HG02798 (cell line): Measurements from ENCODE around the gene AACS.
"Not testable (repeated sequence)": the region's sequence is repeated elsewhere in the genome, so short reads cannot be mapped to it uniquely, and the experiment has no call there.

Source experiments
- ATAC-seq: cut with Tn5 transposase; IDR thresholded peaks from one replicate; pipeline ENCODE4 v1.9.1; 2021; ENCODE audit warnings: mild to moderate bottlenecking; ENCODE audit not compliant: unreplicated experiment, poor library complexity

AACS gene, protein sequence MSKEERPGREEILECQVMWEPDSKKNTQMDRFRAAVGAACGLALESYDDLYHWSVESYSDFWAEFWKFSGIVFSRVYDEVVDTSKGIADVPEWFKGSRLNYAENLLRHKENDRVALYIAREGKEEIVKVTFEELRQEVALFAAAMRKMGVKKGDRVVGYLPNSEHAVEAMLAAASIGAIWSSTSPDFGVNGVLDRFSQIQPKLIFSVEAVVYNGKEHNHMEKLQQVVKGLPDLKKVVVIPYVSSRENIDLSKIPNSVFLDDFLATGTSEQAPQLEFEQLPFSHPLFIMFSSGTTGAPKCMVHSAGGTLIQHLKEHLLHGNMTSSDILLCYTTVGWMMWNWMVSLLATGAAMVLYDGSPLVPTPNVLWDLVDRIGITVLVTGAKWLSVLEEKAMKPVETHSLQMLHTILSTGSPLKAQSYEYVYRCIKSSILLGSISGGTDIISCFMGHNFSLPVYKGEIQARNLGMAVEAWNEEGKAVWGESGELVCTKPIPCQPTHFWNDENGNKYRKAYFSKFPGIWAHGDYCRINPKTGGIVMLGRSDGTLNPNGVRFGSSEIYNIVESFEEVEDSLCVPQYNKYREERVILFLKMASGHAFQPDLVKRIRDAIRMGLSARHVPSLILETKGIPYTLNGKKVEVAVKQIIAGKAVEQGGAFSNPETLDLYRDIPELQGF

DNA sequence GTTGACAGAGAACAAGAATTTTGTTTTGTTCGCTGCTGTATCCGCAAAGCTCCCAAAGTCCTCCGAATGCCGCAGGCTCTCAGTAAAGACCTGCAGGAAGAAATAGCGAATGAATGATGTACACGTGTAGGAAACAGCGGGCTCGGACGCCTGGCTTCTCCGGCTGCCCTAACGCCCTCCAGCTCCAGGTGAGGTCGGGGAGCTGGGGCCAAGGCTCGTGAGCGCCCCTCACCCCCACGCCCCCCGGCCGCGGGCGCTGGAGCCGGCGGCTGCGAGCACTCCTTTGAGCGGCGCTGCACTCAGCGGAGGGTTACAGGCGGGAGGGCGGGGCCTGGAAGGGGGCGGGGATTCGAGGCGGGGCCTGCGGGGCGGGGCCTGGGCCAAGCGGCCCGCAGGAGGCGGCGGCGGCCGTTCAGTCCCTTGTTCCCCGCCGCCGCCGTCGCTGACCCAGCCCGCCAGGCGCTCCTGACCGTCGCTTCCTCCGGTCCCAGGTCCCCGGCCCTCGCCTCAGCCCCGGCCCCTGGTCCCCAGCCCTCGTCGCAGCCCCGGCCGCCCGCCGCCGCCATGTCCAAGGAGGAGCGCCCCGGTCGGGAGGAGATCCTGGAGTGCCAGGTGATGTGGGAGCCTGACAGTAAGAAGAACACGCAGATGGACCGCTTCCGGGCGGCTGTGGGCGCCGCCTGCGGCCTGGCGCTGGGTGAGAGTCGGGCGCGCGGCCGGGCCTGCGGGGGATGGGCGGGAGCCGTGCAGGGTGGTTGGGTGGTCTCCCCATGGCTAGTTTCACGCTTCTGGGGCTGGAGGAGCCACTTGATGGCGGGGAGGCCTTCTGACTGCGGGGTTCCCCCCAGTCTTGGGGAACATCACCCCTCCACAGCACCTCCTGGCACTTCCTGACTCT is at the start of gene AACS:
AACS (plus strand) TSS at position 415 of the 898 bp plus-strand sequence; CDS start at position 565, 150 bp downstream.
- peak; percentile 88 for ATAC-seq

DNA sequence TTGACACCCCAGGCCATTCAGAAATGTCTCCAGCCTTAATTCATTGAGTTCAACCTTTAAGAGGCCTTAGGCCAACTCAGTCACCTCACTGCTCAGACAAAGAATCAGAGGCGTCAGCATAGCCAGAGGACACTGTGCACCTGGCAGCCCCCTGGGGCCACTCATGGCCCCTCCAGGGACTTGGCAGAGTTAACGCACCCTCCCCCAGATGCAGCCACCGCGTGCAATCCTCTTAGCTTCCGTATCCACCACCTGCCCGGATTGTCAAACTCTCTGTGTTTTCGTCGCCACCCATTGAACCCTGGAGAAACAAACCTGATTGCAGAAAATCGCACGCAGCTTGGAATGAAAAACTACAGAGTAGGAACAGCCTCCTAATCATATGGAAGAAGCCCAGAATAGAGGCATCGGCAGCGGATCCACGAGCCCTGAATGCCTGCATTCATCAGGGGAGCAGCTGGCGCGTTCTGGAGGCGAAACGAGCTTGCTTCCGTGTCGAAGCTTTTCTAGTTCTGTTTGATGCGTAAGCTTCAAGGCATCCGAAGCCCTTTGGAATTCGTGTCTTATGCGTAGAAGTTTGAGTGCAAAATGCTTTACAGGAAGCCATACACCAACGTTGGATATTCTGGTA is 49.4 kb upstream of the AACS start:
- no peak for ATAC-seq

DNA sequence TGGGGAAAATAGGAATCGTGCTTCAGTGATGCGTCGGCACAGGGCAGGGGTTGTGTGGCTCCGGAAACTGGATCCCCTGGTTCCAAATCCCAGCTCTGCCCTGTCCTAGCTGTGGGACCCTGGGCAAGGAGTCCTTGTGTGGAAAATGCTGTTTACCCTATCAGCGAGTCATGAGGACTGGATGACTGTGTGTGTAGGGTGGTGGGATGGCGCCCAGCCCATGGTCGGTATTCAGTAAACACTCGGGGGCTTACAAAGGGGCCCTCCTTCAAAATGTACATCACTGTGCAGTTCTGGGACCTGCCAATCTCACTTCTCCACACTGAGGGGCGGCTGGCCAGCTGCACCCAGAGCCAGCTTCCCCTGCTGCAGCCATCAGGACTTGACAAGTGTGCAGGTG is 47.4 kb upstream of the AACS start:
- no peak for ATAC-seq

DNA sequence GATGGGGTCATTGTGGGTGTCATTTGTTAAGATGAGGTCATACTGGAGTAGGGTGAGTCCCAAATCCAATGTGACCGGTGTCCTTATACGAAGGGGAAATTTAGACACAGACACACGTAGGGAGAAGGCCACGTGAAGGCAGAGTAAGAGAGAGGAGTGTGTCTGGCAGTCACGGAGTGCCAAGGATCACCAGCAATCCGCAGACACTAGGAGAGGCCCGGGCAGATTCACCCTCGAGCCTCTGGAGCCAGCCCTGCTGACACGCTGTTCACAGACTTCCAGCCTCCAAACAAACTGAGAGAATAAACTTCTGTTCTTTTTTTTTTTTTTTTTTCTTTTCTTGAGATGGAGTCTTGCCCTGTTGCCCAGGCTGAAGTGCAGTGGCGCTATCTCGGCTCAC is 46.9 kb upstream of the AACS start:
- ATAC-seq, result no peak

DNA sequence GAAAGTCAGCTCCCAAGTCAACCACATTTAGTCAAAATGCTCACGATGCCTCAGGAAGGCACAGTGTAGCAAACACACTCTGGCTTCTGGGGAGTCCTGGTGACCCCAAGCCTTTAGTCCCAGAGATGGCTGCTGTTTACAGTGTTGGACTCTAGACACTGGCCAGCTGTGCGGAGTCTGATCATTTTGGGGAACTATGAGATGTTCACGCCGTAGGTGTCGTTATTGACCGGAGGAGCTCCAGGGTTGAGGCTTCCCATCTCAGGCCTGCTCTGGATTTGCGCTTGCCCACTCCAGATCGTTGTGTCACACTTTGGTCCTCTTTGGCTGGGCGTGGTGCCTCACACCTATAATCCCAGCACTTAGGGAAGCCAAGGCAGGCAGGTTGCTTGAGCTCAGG is 44.1 kb upstream of the AACS start:
- no peak for ATAC-seq

DNA sequence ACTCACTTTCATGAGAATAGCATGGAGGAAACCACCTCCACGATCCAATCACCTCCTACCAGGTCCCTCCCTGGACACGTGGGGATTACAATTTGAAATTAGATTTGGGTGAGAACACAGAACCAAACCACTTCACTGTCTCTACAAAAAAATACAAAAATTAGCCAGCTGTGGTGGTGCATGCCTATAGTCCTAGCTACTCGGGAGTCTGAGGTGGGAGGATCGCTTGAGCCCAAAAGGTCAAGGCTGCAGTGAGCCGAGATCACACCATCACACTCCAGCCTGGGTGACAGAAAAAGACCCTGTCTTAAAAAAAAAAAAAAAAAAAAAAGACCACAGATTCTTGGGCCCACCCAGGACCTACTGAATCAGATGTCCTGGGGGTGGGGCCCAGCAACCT is 43.5 kb upstream of the AACS start:
- ATAC-seq, result no peak

DNA sequence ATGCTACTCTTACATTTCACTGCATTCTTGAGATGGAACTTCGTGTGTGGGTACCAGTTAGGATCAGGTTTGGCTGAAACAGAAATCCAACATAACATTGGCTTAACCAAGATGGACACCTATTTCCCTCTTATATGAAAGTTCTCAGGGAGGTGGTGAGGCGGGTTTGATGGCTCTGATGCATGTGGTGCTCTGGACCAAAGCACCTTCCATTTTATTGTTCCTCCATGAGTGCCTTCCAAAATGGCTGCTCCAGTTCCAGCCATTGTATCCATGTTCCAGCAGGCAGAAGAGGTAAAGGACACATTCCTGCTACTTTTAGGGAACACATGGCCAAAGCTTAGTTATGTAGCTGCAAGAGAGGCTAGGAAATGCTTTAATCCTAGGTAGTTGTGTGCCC is 42.2 kb upstream of the AACS start:
- no peak for ATAC-seq

DNA sequence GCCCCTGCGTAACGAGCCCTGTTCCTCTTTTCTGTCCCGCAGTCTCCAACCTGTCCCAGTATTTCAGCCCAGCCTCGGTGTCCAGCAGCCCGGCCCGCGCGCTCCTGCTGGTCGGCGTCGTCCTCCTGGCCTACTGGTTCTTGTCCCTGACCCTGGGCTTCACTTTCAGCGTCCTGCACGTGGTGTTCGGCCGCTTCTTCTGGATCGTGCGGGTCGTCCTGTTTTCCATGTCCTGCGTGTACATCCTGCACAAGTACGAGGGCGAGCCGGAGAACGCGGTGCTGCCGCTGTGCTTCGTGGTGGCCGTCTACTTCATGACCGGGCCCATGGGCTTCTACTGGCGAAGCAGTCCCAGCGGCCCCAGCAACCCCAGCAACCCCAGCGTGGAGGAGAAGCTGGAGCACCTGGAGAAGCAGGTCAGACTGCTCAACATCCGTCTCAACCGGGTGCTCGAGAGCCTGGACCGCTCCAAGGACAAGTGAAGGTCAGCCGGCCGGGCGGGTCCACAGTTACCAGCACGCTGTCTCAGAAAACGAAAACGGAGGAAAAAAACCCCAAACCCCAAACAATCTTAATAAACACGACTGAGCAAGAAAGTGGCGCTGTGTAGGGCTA is 40.2 kb upstream of the AACS start:
- ATAC-seq, result no peak

DNA sequence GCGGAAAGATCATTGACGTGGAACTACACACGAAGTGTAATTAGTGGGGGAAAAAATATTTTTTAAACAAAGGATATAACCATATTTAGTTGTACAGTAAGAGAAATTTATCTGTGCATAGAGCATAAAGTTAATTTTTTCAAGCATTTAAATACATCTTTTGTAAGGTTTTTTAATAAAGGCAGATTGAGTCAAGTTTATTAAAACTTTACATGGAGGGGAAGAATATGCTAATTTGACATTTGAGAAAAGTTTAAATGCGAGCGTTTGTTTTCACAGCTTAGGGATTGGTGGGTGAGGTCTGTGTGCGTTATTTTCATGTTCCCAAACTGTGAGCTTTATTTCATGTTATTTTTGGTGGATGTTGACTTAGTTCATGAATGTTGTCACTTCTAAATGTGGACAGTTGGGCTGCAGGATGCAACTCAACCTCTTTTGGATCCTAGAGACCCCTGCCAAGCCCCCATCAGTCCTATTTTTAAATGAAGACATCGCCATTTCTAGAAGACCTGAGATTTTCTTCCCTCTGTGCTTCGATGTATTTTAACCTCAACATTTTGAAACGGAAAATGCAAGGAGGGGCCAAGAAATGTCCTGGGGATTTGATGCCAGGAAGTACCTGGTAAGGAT is 39.5 kb upstream of the AACS start:
- ATAC-seq, result no peak

DNA sequence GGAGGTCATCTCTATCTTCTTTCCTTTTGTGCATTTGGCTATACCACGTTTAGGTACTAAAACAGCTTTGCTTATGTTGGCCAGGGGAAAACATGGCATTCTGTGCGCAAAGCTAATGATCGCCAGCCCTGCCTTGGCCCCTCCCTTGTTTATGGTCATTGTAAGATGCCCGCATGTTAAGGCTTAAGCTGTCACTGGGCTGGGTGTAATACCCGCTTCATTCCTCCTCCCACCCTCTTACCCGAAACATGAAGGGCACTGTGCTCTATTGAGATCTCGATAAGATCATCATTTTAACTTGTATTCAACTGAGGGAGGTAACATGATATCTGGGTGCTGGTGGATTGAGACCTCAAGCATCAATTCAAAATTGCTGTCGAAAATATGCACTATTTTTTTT is 37.1 kb upstream of the AACS start:
- no peak for ATAC-seq

DNA sequence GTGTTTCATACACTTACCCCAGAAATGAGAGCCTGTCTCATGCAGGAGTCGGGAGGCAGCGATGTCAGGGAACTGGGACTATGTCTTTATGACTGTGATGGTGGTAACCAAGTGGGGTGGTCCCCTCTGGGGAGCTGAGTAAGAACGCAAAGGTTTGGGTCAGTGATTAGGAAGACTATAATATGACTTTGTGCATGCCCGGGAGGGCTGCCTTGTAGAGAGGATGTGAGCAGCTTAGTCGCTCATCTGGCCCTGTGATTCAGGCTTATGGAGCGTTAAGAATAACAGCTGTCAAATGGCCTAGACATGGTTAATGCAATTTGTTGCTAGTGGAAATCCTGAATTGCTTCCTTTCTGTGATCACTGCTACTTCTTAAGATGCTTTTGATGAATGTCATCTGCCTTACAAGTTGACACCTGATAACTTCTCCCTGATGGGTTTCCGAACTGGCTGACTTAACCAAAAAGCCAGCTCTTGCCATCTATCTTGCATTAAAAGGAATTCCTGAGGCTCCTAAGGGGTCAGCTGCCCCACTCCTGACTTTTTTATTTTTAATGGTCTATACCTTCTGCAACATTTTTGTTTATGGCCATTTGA is 35.4 kb upstream of the AACS start:
- ATAC-seq, result no peak

DNA sequence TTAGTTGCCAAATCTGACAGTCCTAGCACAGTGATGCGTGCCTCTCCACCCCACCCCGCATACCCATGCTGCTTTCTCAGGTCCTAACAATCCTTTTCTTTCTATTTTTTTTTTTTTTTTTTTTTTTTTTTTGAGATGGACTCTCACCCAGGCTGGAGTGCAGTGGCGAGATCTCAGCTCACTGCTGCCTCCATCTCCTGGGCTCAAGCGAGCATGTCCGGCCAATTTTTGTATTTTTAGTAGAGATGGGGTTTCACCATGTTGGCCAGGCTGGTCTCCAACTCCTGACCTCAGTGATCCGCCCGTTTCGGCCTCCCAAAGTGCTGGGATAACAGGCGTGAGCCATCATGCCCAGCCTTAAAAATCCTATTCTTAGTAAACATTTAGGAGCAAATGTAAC is 33.8 kb upstream of the AACS start:
- not testable (repeated sequence) for ATAC-seq

DNA sequence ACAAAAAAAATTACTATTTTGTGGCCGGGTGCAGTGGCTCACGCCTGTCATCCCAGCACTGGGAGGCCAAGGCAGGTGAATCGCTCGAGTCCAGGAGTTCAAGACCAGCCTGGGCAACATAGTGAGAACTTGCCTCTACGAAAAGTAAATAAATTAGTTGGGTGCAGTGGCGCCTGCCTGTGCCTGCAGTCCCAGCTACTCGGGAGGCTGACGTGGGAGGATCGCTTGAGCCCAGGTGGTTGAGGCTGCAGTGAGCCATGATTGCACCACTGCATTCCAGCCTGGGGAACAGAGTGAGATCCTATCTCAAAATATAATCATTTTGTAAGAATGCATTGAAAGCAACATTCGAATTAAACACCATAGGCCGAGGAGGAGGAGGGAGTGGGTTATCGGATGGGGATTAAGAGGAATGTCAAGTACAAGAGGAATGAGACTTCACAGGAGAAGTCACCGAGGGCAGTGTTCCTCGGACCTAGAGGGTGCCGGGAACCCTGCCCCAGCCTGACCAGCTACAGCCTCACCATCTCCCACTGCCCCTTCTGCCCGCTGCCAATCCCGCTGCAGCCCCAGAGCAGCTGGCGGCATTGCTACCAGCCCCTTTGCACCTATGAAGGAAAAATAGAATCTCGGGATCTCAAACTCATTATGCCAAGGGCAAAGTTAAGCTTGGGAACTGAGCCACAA is 32.6 kb upstream of the AACS start:
- ATAC-seq, result no peak

DNA sequence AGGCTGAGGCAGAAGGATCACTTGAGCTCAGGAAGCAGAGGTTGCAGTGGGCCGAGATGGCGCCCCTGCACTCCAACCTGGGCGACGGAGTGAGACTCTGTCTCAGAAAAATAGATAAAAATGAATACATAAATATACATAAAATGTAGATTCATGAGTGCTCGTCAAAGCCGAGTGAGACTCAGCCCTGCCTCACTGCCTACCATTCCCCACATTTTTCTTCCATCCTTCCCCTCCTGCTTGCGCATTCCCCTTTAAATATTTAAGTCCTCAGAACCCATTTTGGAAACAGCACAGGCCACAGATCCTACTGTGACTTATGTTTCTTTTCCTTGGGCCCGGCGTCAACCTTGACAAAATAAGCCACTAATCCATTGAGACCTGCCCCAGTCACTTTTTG is 31.9 kb upstream of the AACS start:
- no peak for ATAC-seq

DNA sequence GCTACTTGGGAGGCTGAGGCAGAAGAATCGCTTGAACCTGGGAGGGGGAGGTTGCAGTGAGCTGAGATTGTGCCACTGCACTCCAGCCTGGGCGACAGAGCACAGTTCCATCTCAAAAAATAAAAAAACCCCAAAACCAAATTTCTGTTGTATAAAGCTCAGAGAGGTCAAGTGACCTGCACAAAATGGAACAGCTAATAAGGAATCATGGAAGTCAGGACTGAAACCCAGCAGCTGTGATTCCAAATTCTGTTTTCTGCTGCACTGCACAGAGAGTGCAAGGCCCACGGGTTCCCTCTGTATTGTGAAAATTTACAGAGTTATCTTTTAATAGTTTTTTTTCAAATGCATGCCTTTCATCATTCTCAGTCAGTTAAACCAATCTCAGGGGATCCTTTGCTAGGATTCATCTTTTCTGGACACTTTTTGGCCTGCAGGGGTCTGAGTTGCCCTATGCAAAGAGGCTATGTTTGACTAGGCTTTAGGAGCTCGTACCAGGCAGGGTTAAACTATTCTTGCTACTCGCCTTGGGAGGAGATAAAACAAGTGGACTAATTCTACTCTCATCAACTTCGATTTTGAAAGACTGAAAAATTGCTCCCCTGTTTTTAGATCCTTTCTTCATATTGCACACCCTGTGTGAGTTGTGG is 26.1 kb upstream of the AACS start:
- no peak for ATAC-seq

DNA sequence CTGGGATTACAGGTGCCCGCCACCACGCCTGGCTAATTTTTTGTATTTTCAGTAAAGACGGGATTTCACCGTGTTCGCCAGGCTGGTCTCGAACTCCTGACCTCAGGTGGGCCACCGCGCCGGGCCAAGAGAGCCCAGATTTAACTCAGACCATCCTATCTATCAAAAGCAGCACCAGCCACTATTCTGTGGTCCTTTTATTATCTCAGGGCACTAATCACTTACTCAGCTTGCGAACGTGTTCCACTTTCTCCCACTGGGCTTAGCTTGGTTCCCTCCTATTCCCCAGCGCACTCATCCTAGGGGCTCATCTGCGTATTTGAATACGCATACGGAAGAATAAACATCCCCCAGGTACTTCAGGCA is 16.2 kb upstream of the AACS start:
- no peak for ATAC-seq

DNA sequence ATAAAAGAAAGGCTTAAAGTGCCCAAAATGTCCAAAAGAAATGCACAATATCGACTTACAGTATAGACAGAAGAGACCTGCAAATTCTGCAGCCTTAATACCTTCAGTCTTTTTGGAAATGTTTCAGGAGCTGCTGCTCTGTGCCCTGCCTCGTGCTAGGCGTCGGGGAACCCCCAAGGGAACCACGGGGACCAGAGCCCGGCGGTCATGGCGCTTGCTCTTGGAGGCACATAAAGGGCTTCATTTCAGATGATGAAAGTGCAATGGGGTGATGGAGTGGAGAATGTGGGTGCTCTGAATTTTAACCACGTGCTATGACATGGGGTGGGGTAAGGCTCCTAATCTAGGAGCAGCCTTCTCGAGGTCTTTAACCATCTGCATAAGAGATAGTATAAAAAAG is 14.8 kb upstream of the AACS start:
- ATAC-seq, result no peak

DNA sequence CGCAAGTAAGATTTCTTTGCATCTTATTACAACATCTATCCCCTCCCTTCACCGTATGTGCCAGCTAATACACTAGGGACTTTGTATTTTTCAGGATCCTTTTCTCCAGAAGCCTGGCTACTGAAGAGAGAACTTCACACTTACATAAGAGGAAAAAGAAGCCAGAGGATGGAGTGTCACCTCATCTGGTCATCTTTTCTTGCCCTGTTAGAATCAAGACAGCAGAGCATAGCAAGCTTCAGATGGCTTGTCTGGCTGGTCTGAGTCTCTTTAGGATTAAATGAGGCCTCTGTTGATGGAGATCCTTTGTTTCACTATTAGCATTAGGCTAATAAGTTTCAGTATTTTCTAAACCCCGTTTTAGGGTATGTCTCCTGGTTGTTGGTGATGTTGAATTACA is 14.4 kb upstream of the AACS start:
- ATAC-seq, result no peak
